Vagina (tissue), 2 donors: ENCODE results near the gene DCDC2.

Experiments
- POLR2AphosphoS5 ChIP-seq, 2 donors: sonication (generic); formaldehyde crosslinking; IDR thresholded peaks; one replicate each; pipeline ENCODE4 v1.9.0; 2017; ENCODE audit warnings: antibody characterized with exemption in 2 of 2, mild to moderate bottlenecking in 2 of 2, low read depth in 1 of 2; ENCODE audit not compliant: insufficient read depth in 1 of 2
- TF ChIP-seq, protein P1 (sequence below), 3 experiments: fragments of 450-650 bp in 2 of 3; fragments of 200-600 bp in 1 of 3; sonication (generic) in 1 of 3; IDR thresholded peaks; one replicate each; pipeline ENCODE4 v1.5.1; 2017 to 2019; ENCODE audit warnings: antibody characterized with exemption in 3 of 3, mild to moderate bottlenecking in 2 of 3, moderate library complexity in 2 of 3

DNA sequence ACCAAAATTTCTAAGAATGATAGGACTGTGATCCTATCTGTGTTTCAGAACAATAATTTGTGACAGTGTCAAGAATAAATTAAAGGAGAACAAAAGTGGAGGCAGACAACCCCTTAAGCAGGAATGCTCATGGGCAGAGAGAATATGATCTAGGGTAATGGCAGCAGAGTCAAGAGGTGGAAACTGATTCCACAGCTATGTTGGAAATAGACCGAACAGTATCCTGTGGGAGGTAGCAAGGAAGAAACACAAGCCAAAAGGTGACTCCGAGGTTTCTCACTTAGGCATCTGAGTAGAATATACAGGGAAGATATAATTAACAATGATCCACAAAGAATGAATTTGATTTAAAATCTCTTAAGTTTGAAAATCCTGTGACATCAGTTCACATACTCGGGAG is 131.3 kb downstream of the DCDC2 start:
- TF ChIP-seq POLR2AphosphoS5 (IDR thresholded peaks at IDR 0.05; ENCODE audit: insufficient read depth in 1 of 2, low read depth in 1 of 2): no peak
- TF ChIP-seq, protein P1, sequence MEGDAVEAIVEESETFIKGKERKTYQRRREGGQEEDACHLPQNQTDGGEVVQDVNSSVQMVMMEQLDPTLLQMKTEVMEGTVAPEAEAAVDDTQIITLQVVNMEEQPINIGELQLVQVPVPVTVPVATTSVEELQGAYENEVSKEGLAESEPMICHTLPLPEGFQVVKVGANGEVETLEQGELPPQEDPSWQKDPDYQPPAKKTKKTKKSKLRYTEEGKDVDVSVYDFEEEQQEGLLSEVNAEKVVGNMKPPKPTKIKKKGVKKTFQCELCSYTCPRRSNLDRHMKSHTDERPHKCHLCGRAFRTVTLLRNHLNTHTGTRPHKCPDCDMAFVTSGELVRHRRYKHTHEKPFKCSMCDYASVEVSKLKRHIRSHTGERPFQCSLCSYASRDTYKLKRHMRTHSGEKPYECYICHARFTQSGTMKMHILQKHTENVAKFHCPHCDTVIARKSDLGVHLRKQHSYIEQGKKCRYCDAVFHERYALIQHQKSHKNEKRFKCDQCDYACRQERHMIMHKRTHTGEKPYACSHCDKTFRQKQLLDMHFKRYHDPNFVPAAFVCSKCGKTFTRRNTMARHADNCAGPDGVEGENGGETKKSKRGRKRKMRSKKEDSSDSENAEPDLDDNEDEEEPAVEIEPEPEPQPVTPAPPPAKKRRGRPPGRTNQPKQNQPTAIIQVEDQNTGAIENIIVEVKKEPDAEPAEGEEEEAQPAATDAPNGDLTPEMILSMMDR (IDR thresholded peaks at IDR 0.05): no peak
